Measurements from ENCODE around the gene CEP97.
"Not testable (repeated sequence)": the region's sequence is repeated elsewhere in the genome, so short reads cannot be mapped to it uniquely, and the experiment has no call there.

CEP97 gene

DNA sequence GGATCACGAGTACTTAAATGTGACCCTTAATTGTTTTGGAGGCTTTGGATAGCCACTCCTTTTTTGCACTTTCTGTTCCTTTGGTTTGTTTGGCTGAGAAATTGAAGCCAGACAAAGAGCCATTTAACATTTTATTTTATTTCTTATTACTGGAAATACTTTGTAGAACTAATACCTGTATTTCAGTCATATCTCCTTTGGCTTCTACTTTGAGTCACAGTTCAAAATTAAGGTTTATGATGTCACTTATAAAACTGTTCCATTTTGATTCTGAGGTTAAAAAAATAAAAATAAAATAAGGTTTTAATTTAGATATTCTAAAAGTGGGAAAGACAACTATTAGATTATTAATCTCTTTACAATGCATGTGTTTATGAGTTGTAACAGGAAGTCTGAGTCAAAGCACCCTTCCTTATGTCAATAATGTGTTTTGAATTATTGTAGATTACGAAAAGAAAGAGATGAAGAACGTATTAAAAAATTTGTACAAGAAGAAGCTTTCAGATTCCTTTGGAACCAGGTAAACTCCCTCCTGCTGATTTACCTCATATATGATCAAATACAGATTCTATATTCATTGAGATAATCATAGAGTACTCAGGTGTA lies 37.7 kb downstream of the CEP97 start:
- DNase-seq (ENCODE audit: low read depth in 2 of 2), result no peak

DNA sequence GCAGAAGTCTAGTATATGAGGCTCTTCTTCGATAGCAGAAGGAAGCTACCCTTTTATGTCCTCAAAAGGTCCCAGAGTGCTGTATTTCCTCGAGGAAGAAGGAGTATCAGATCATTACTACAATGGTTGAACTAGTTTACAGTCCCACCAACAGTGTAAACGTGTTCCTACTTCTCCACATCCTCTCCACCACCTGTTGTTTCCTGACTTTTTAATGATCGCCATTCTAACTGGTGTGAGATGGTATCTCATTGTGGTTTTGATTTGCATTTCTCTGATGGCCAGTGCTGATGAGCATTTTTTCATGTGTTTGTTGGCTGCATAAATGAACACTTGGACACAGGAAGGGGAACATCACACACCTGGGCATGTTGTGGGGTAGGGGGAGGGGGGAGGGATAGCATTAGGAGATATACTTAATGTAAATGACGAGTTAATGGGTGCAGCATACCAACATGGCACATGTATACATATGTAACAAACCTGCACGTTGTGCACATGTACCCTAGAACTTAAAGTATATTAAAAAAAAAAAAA lies 53.4 kb downstream of the CEP97 start:
- DNase-seq (ENCODE audit: low read depth in 2 of 2), result not testable (repeated sequence)

DNA sequence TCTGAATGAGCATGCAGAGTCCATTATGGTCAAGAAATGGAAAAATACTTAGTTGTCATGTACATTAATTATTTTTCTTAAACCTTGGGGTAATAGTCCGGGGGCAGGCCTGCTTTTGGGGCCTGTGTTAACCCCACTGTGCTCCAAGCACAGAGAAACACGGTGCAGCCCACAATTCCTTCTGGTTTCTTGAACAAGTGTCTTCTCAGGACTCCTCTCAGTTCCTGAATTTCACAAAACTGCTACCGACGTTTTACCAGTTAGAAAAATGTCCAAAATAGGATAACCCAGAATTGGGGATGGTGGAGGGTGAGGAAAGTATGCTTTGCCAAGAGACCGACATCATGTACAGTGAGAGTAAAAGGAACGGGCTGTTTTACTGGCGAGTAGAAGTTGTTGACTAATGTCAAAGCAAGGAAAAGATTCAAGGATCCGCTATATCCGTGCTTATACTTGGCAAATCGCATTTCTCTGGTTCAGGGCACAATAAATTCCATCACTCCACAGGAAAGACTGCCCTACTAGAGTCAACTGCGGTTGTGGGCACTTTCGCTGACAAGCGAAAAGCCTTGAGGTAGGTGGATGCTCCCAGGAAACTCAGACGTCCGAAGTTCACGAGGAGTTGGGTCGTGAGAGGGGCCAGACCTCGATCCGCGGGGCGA lies 54.1 kb downstream of the CEP97 start:
- DNase-seq (ENCODE audit: low read depth in 2 of 2), result no peak

- peak; percentile 88 to 93 for DNase-seq (ENCODE audit: low read depth in 2 of 2)
Measured at GRCh38 chr3:101779047-101779821, 54.8 kb downstream of the CEP97 start, which contains the start of gene NXPE3. TSS of gene NXPE3 (plus strand) at chr3:101779211. CDS start at chr3:101785597, 6,386 bp downstream.

DNA sequence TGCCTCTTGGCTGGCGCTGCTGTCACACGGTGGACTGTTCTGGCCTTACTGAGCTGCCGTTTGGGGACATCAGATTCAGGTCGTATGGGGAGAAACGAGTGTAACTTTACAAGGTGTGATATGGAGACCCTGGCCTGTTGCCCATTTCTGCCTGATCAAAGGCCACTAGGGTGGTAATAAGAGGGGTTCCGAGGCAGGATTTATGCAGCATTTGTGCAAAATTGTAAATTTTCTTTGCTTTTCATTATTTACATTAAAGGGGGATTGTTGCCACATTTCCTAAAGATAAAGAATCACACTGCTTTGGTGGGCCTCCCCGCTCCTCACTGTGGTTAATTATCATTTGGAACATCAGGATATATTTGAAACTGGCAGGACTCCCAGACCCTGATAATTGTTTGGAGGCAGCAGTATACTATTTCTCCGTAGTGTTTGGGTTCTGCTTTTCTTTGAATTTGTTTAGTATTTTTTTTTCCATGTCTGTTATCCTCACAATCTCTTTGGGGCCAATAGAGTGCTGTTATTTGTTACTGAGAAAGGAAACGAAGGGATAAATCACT lies 55.5 kb downstream of the CEP97 start:
- no peak for DNase-seq (ENCODE audit: low read depth in 2 of 2)

DNA sequence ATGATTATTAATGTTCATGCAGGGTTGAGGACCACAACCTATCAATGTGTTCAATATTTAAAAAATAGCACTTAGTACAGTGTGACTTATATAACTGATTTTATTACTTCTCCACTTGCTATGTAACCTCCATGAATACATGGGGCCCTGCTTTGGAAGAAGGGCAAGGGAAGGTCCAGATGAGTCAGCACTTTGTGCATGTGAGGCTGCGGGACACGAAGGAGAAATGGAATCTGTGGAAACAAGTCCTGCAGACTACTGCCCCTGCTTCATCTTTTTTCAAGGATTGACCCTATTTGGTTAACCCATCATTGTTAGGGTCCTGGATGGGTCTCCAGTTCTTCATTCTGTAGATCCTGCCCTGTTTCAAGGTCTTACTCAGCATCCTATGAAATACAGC lies 56.2 kb downstream of the CEP97 start:
- DNase-seq (ENCODE audit: low read depth in 2 of 2), result no peak

- no peak for DNase-seq (ENCODE audit: low read depth in 2 of 2)
Measured at GRCh38 chr3:101781166-101781565, 56.8 kb downstream of the CEP97 start.

DNA sequence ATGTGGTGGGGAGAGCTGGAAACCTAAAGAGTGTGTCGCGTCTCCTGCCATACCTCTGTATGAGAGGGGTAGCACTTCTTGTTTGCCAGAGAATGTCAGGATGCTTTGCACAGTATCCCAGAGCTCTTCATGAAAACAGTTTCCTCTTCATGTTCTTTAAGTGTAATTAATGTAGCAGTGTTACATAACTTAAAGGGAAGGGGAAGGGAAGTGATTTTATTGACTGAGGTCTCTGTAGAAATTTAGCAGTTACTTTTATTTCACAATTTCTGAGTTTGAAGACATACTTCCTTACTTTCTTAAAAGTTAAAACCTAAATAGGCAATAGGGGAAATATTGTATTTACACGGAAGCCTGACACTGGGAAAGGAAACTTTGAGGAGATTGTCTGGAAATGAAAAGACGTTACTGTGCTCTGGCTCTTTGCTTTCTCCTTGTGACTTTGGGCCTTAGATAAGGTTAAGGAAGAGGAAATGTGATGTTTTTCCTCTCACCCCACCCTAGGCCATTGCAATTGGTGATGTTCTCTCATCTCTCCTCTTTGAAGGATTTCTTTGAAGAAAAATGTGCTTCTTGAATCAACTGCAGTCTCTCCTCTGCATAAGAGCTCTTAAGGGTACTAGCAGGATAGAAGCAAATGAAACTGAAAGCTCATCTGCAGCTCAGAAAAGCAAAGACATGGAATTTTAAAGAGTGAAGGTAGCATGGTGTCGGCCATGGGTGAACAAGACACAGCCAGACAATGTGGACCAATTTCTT lies 60.6 kb downstream of the CEP97 start:
- DNase-seq (ENCODE audit: low read depth in 2 of 2), result no peak

GRCh38 chr3:101791778-101792177 lies 67.4 kb downstream of the CEP97 start:
- no peak for DNase-seq (ENCODE audit: low read depth in 2 of 2)

- DNase-seq (ENCODE audit: low read depth in 2 of 2), result no peak
Measured at GRCh38 chr3:101796077-101796680, 71.8 kb downstream of the CEP97 start.

- no peak for DNase-seq (ENCODE audit: low read depth in 2 of 2)
Measured at GRCh38 chr3:101801174-101801573, 76.8 kb downstream of the CEP97 start.

DNA sequence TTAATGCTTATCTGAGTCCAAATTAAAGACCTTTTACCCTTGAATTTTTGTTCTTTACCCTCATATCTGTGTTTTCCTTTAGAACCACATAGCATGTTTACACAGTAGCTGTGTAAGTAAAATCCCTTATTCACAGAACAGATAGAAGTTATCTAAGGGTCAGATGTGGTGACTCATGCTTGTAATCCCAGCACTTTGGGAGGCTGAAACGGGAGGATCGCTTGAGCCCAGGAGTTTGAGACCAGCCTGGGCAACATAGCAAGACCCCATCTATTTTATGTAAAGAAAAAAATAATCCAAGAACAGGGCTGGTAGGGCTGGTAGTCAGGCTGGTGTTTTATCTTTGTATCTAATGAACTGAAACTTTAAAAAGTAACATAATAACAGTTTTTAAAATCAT lies 77.8 kb downstream of the CEP97 start:
- no peak for DNase-seq (ENCODE audit: low read depth in 2 of 2)

DNA sequence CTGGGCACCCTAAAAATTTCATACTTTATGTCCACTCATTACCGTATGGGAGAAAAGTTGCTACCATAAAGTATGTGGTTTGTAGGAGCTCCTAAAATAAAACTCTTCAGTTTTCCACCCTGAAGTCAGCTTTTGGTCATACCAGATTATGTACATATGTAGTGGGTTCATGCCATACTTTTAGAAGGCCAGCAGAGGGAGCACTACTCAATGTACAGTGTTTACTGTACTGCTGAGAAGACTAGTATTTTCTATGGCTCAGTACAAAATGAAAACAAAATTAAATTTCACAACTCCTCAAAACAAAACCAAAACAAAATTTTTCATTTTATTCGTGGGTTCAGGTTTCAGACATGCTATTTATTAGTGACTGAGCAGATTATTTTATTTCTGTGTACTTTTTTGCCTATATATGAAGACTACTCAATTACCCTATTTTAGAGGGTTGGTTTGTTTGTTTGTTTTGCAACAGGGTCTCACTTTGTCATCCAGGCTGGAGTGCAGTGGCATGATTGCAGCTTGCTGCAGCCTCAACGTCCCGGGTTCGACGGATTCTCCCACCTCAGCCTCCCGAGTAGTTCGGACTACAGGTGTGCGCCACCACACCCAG lies 78.9 kb downstream of the CEP97 start:
- DNase-seq (ENCODE audit: low read depth in 2 of 2), result peak in 1 of 2 donors; percentile 61

GRCh38 chr3:101803939-101804338 lies 79.5 kb downstream of the CEP97 start:
- no peak for DNase-seq (ENCODE audit: low read depth in 2 of 2)

DNA sequence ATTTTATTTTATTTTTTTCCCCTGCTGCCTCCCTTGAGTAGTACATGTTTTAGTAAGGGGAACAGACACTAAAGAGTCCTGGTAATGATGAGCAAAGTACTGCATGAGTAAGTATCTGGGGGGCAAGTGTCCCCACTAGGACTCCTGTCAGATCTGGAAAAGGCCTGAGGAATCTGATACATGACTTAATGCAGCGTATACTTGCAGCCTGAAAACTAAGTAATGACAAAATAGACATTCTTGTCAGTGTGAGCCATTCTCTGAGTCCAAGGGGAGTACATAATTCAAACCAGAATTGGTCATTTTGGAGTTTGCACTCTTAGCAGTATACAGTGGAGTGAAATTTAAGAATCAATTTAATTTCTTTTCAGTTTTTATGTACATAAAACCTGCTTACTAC lies 82.1 kb downstream of the CEP97 start:
- no peak for DNase-seq (ENCODE audit: low read depth in 2 of 2)

DNA sequence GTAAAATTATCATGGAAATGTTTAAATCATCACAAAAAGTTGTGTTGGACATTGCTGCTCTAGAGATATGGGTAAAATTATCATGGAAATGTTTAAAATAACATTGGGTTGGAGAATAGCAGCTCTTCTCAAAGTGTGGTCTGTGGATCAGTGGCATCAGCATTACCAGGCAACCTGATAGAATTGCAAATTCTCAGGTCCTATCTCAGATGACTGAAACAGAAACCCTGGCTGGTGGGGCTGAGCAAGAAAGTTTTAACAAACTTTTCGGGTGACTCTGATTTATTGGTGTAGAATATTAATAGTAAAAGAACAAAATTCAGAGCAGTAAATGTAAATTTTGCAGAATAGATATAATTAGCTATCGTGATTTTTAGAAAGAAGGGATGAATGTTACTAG lies 83.5 kb downstream of the CEP97 start:
- DNase-seq (ENCODE audit: low read depth in 2 of 2), result no peak

- DNase-seq (ENCODE audit: low read depth in 2 of 2), result peak in 1 of 2 donors; percentile 30
Measured at GRCh38 chr3:101809178-101810021, 85.0 kb downstream of the CEP97 start.

- DNase-seq (ENCODE audit: low read depth in 2 of 2), result no peak
Measured at GRCh38 chr3:101810022-101810418, 85.6 kb downstream of the CEP97 start.

- no peak for DNase-seq (ENCODE audit: low read depth in 2 of 2)
Measured at GRCh38 chr3:101811875-101812274, 87.5 kb downstream of the CEP97 start.

- DNase-seq (ENCODE audit: low read depth in 2 of 2), result no peak
Measured at GRCh38 chr3:101812895-101813294, 88.5 kb downstream of the CEP97 start.
